ENCODE results near the gene MLF2. TPM values are rescaled to one million over a fixed set of nuclear protein-coding genes. Genes with fewer than 3 reads are reported as not detected.
"Not testable (repeated sequence)": the region's sequence is repeated elsewhere in the genome, so short reads cannot be mapped to it uniquely, and the experiment has no call there.

MLF2 gene
- total RNA-seq, 1 experiment from 2014 or later = 175 TPM

GRCh38 chr12:6708960-6709394 is 44.0 kb downstream of the MLF2 start:
- Histone ChIP-seq H3K27ac (ENCODE audit: low read length) (no peak overlapping the region), H3K36me3 (ENCODE audit: control insufficient read depth, insufficient read depth, low read length) (no peaks in the 10 kb centered on the region), H3K4me3 (ENCODE audit: low read depth in 2 of 2, low read length in 2 of 2) (no peak overlapping the region), H3K4me1 (ENCODE audit: control insufficient read depth, insufficient read depth, low read length) (no peaks in the 10 kb centered on the region), H3K27me3 (ENCODE audit: control insufficient read depth, insufficient read depth, low read length) (no peaks in the 10 kb centered on the region), H3K9me3 (ENCODE audit: control insufficient read depth, insufficient read depth, low read depth, low read length) (no peaks in the 10 kb centered on the region)
- TF ChIP-seq SIN3A (IDR thresholded peaks at IDR 0.05; ENCODE audit: borderline replicate concordance, insufficient read depth, low read depth, low read length) (no peak), POLR2AphosphoS5 (IDR thresholded peaks at IDR 0.05; ENCODE audit: low read depth, low read length) (no peak), CTCF (IDR thresholded peaks at IDR 0.05) (no peak), TCF7L2 (IDR thresholded peaks at IDR 0.05; ENCODE audit: low read depth, low read length) (no peak)
- no TSS peak for BruUV-seq (replicated peaks)
- intact Hi-C loops (cut with micrococcal nuclease; ENCODE audit: unreplicated experiment) (no loop called here), in situ Hi-C loops (cut with HindIII; ENCODE audit: low pct_unique_long_range_greater_than_20kb, low sequenced_read_pairs) (no loop called here)
- DNase-seq (ENCODE audit: low read depth, low spot score) = no peak
- ATAC-seq = no peak
- CTCF ChIA-PET = no interaction called here
- POLR2A ChIA-PET = interaction anchor here (0.7 kb wide), 1 partner anchor 43 kb away, joined by 3 read pairs; no protein-coding TSS in a partner anchor

- in situ Hi-C loops (cut with HindIII; ENCODE audit: low pct_unique_long_range_greater_than_20kb, low sequenced_read_pairs); H3K4me1 ChIP-seq (ENCODE audit: control insufficient read depth, insufficient read depth, low read length); CTCF ChIA-PET; H3K9me3 ChIP-seq (ENCODE audit: control insufficient read depth, insufficient read depth, low read depth, low read length); intact Hi-C loops (cut with micrococcal nuclease; ENCODE audit: unreplicated experiment); BruUV-seq (replicated peaks); POLR2A ChIA-PET; H3K27ac ChIP-seq (ENCODE audit: low read length); ATAC-seq; H3K4me3 ChIP-seq (ENCODE audit: low read depth in 2 of 2, low read length in 2 of 2); H3K36me3 ChIP-seq (ENCODE audit: control insufficient read depth, insufficient read depth, low read length); DNase-seq (ENCODE audit: low read depth, low spot score); H3K27me3 ChIP-seq (ENCODE audit: control insufficient read depth, insufficient read depth, low read length): not testable (repeated sequence)
Measured at GRCh38 chr12:6708351-6708750, 44.6 kb downstream of the MLF2 start.

- Histone ChIP-seq H3K4me3 (ENCODE audit: low read depth in 2 of 2, low read length in 2 of 2) (no peak overlapping the region), H3K4me1 (ENCODE audit: control insufficient read depth, insufficient read depth, low read length) (no peaks in the 10 kb centered on the region), H3K36me3 (ENCODE audit: control insufficient read depth, insufficient read depth, low read length) (no peaks in the 10 kb centered on the region), H3K9me3 (ENCODE audit: control insufficient read depth, insufficient read depth, low read depth, low read length) (no peaks in the 10 kb centered on the region), H3K27me3 (ENCODE audit: control insufficient read depth, insufficient read depth, low read length) (peaks cover 11% of the 10 kb centered on the region), H3K27ac (ENCODE audit: low read length) (no peak overlapping the region)
- ATAC-seq (peak; percentile 46), DNase-seq (ENCODE audit: low read depth, low spot score) (no peak)
- POLR2A ChIA-PET = no interaction called here
- TF ChIP-seq TCF7L2 (IDR thresholded peaks at IDR 0.05; ENCODE audit: low read depth, low read length) (no peak), SIN3A (IDR thresholded peaks at IDR 0.05; ENCODE audit: borderline replicate concordance, insufficient read depth, low read depth, low read length) (no peak), POLR2AphosphoS5 (IDR thresholded peaks at IDR 0.05; ENCODE audit: low read depth, low read length) (no peak), REST (IDR thresholded peaks at IDR 0.05; ENCODE audit: insufficient read depth in 1 of 2, low read depth in 2 of 2, low read length in 1 of 2) (no peak), CTCF (IDR thresholded peaks at IDR 0.05) (no peak)
- CTCF ChIA-PET = no interaction called here
- no TSS peak for BruUV-seq (replicated peaks)
- intact Hi-C loops (cut with micrococcal nuclease; ENCODE audit: unreplicated experiment) (no loop called here), in situ Hi-C loops (cut with HindIII; ENCODE audit: low pct_unique_long_range_greater_than_20kb, low sequenced_read_pairs) (no loop called here)
Measured at GRCh38 chr12:6703631-6704030, 49.3 kb downstream of the MLF2 start.
